GM23338 (cell line): ENCODE data around the gene CMIP. TPM values are rescaled to one million over a fixed set of nuclear protein-coding genes. Genes with fewer than 3 reads are reported as not detected.

Experiments used
- ATAC-seq: fragments of 200-7000 bp; cut with Tn5 transposase; 3 replicates; pipeline ENCODE4 v1.9.1; 2020
- DNase-seq: peaks from one replicate; pipeline ENCODE4 v3.0.0-alpha.2; 2015; ENCODE audit warnings: low spot score
- H2AFZ ChIP-seq: fragments of 200-600 bp; sonication (generic); 2 replicates; pipeline ENCODE4 v1.8.0; 2016; ENCODE audit warnings: antibody characterized with exemption, mild to moderate bottlenecking, moderate library complexity
- H3F3A ChIP-seq: fragments of 200-600 bp; sonication (generic); replicated peaks from 2 replicates; pipeline ENCODE4 v1.8.0; 2017; ENCODE audit warnings: antibody characterized with exemption, mixed run types, low read depth
- H3K27ac ChIP-seq: fragments of 200-600 bp; sonication (generic); 2 replicates; pipeline ENCODE4 v1.6.1; 2016; ENCODE audit warnings: low read depth
- H3K27me3 ChIP-seq: fragments of 200-600 bp; sonication (generic); 2 replicates; pipeline ENCODE4 v1.8.0; 2016; ENCODE audit warnings: mild to moderate bottlenecking, mixed run types, moderate library complexity; ENCODE audit not compliant: insufficient read depth
- H3K36me3 ChIP-seq: fragments of 200-600 bp; sonication (generic); 2 replicates; pipeline ENCODE4 v1.8.0; 2016; ENCODE audit warnings: mild to moderate bottlenecking; ENCODE audit not compliant: insufficient read depth
- H3K4me1 ChIP-seq: fragments of 200-600 bp; sonication (generic); 2 replicates; pipeline ENCODE4 v1.8.0; 2016; ENCODE audit warnings: mild to moderate bottlenecking, moderate library complexity; ENCODE audit not compliant: insufficient read depth
- H3K4me2 ChIP-seq: fragments of 200-600 bp; sonication (generic); 2 replicates; pipeline ENCODE4 v1.7.1; 2017; ENCODE audit warnings: mixed run types
- H3K4me3 ChIP-seq: fragments of 200-600 bp; sonication (generic); 2 replicates; pipeline ENCODE4 v1.6.1; 2016; ENCODE audit warnings: mixed run types
- H3K79me2 ChIP-seq: fragments of 200-600 bp; sonication (generic); replicated peaks from 2 replicates; pipeline ENCODE4 v1.8.0; 2017; ENCODE audit warnings: mild to moderate bottlenecking; ENCODE audit not compliant: insufficient read depth
- H3K9me2 ChIP-seq: fragments of 200-600 bp; sonication (generic); 2 replicates; pipeline ENCODE4 v1.8.0; 2017; ENCODE audit not compliant: insufficient read depth
- H4K20me1 ChIP-seq: fragments of 200-600 bp; sonication (generic); replicated peaks from 2 replicates; pipeline ENCODE4 v1.8.0; 2017; ENCODE audit warnings: mild to moderate bottlenecking; ENCODE audit not compliant: insufficient read depth
- H3K27ac Mint-ChIP-seq: 2 replicates; pipeline ENCODE4 v1.8.0; 2020; ENCODE audit warnings: inconsistent platforms, mild to moderate bottlenecking, moderate library complexity, mixed read lengths
- H3K27me3 Mint-ChIP-seq: 3 replicates; pipeline ENCODE4 v1.8.0; 2022; ENCODE audit warnings: low read depth, mild to moderate bottlenecking, moderate library complexity, mixed read lengths, inconsistent platforms; ENCODE audit not compliant: insufficient read depth, poor library complexity
- H3K36me3 Mint-ChIP-seq: 3 replicates; pipeline ENCODE4 v1.8.0; 2021; ENCODE audit warnings: low read depth, mild to moderate bottlenecking, inconsistent platforms, moderate library complexity, mixed read lengths
- H3K4me1 Mint-ChIP-seq: 3 replicates; pipeline ENCODE4 v1.8.0; 2020; ENCODE audit warnings: mild to moderate bottlenecking, inconsistent platforms, mixed read lengths
- H3K4me3 Mint-ChIP-seq: 3 replicates; pipeline ENCODE4 v1.8.0; 2021; ENCODE audit warnings: moderate library complexity, mild to moderate bottlenecking, inconsistent platforms, mixed read lengths
- H3K9me3 Mint-ChIP-seq: 3 replicates; pipeline ENCODE4 v1.8.0; 2020; ENCODE audit warnings: moderate library complexity, mild to moderate bottlenecking, inconsistent platforms, mixed read lengths
- CTCF ChIP-seq, 2 experiments: fragments of 200-600 bp in 1 of 2; sonication (generic) in 1 of 2; conservative IDR thresholded peaks; 2 replicates each; pipeline versions ENCODE4 v1.5.1 to v1.6.1; 2016 to 2017; ENCODE audit warnings: antibody characterized with exemption in 2 of 2, low read depth in 2 of 2, mild to moderate bottlenecking in 2 of 2, moderate library complexity in 1 of 2
- EZH2 ChIP-seq: fragments of 200-600 bp; sonication (generic); IDR thresholded peaks from one replicate; pipeline ENCODE4 v1.8.0; 2017; ENCODE audit warnings: antibody characterized with exemption, mild to moderate bottlenecking, low read depth; ENCODE audit not compliant: unreplicated experiment
- EZH2phosphoT487 ChIP-seq: fragments of 200-600 bp; sonication (generic); IDR thresholded peaks from one replicate; pipeline ENCODE4 v1.8.1; 2018; ENCODE audit warnings: antibody characterized with exemption; ENCODE audit not compliant: unreplicated experiment
- JUNB ChIP-seq: IDR thresholded peaks from one replicate; pipeline ENCODE4 v1.6.1; 2016; ENCODE audit warnings: antibody characterized with exemption; ENCODE audit not compliant: unreplicated experiment
- NANOG ChIP-seq: IDR thresholded peaks from 2 replicates; pipeline ENCODE4 v1.6.1; 2016; ENCODE audit warnings: antibody characterized with exemption, borderline replicate concordance
- POLR2AphosphoS5 ChIP-seq: IDR thresholded peaks from 2 replicates; pipeline ENCODE4 v1.6.1; 2016; ENCODE audit warnings: antibody characterized with exemption, low read depth
- STAT1 ChIP-seq: IDR thresholded peaks from one replicate; pipeline ENCODE4 v1.6.1; 2016; ENCODE audit warnings: antibody characterized with exemption; ENCODE audit not compliant: unreplicated experiment
- ZNF114 ChIP-seq: fragments of 250-450 bp; sonication (Bioruptor Pico); IDR thresholded peaks from 2 replicates; pipeline ENCODE4 v1.5.0; 2020; ENCODE audit warnings: mild to moderate bottlenecking, moderate library complexity
- ZNF331 ChIP-seq: fragments of 250-450 bp; sonication (Bioruptor Pico); IDR thresholded peaks from 2 replicates; pipeline ENCODE4 v1.5.0; 2020; ENCODE audit warnings: low read depth, mild to moderate bottlenecking, moderate library complexity
- polyA plus RNA-seq: library from polyadenylated mRNA; unstranded; fragments of >200 nt; fragmentation: Nextera tagmentation; extraction: Ambion mirVana; gene quantifications from 2 replicates; pipeline ENCODE4 v1.2.1, GENCODE V29; 2016
- total RNA-seq: library from RNA; depleted of rRNA; stranded (reverse); fragments of >200 nt; shearing (Covaris generic); gene quantifications from 2 replicates; pipeline ENCODE4 v1.2.3, GENCODE V29; 2014
- TF ChIP-seq, protein P1 (sequence below): IDR thresholded peaks from 2 replicates; pipeline ENCODE4 v1.6.1; 2016; ENCODE audit warnings: antibody characterized with exemption
- TF ChIP-seq, protein P2 (sequence below): IDR thresholded peaks from one replicate; pipeline ENCODE4 v1.6.1; 2018; ENCODE audit warnings: antibody characterized with exemption; ENCODE audit not compliant: unreplicated experiment

Gene CMIP
- total and polyA plus RNA-seq, 2 experiments from 2014 or later, result 9.5 to 62.3 TPM

DNA sequence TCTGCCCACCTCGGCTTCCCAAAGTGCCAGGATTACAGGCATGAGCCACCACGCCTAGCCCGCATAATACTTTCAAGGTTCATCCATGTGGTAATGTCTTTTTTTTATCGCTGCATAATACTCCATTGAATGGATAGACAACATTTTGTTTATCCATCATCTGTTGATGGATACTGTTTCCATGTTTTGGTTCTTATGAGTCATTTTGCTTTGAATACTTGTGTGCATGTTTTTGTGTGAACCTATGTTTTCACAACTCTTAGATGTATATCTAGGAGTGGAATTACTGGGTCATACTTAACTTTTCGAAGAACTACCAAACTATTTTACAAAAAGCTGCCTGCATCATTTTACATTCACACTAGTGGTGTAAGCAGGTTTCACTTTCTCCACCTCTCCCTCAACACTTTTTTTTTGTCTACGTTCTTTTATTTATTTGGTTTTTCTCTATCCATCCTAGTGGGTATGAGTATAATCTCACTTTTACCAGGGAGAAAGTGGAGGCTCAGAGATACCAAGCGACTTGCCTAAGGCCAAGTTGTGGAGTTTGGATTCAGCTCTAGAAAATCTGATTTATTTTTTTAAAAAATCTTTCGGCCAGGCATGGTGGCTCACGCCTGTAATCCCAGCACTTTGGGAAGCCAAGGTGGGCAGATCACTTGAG lies 151.2 kb downstream of the CMIP start:
- Histone ChIP-seq H3K9me2 (no peaks in the 10 kb centered on the region), H2AFZ (no peak overlapping the region), H3K27me3 (no peaks in the 10 kb centered on the region), H3K36me3 (no peaks in the 10 kb centered on the region), H3K4me3 (no peak overlapping the region), H4K20me1 (peaks cover 24% of the 10 kb centered on the region), H3K4me2 (no peak overlapping the region), H3F3A (no peaks in the 10 kb centered on the region), H3K4me1 (peaks cover 4% of the 10 kb centered on the region), H3K27ac (no peak overlapping the region), H3K79me2 (peaks cover 54% of the 10 kb centered on the region)
- H3K4me3 Mint-ChIP-seq, result no peak overlapping the region
- H3K4me1 Mint-ChIP-seq, result peaks cover 31% of the 10 kb centered on the region
- TF ChIP-seq ZNF114 (CRISPR knock-in tag) (no peak), ZNF331 (CRISPR knock-in tag) (no peak)
- TF ChIP-seq, protein P1, sequence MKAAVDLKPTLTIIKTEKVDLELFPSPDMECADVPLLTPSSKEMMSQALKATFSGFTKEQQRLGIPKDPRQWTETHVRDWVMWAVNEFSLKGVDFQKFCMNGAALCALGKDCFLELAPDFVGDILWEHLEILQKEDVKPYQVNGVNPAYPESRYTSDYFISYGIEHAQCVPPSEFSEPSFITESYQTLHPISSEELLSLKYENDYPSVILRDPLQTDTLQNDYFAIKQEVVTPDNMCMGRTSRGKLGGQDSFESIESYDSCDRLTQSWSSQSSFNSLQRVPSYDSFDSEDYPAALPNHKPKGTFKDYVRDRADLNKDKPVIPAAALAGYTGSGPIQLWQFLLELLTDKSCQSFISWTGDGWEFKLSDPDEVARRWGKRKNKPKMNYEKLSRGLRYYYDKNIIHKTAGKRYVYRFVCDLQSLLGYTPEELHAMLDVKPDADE, result no peak
- TF ChIP-seq, protein P2, sequence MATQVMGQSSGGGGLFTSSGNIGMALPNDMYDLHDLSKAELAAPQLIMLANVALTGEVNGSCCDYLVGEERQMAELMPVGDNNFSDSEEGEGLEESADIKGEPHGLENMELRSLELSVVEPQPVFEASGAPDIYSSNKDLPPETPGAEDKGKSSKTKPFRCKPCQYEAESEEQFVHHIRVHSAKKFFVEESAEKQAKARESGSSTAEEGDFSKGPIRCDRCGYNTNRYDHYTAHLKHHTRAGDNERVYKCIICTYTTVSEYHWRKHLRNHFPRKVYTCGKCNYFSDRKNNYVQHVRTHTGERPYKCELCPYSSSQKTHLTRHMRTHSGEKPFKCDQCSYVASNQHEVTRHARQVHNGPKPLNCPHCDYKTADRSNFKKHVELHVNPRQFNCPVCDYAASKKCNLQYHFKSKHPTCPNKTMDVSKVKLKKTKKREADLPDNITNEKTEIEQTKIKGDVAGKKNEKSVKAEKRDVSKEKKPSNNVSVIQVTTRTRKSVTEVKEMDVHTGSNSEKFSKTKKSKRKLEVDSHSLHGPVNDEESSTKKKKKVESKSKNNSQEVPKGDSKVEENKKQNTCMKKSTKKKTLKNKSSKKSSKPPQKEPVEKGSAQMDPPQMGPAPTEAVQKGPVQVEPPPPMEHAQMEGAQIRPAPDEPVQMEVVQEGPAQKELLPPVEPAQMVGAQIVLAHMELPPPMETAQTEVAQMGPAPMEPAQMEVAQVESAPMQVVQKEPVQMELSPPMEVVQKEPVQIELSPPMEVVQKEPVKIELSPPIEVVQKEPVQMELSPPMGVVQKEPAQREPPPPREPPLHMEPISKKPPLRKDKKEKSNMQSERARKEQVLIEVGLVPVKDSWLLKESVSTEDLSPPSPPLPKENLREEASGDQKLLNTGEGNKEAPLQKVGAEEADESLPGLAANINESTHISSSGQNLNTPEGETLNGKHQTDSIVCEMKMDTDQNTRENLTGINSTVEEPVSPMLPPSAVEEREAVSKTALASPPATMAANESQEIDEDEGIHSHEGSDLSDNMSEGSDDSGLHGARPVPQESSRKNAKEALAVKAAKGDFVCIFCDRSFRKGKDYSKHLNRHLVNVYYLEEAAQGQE, result no peak
- no peak overlapping the region for H3K27ac Mint-ChIP-seq
- no peaks in the 10 kb centered on the region for H3K36me3 Mint-ChIP-seq
- no peak for DNase-seq
- no peak for ATAC-seq
- H3K27me3 Mint-ChIP-seq, result peaks cover 14% of the 10 kb centered on the region
- no peaks in the 10 kb centered on the region; the same call in 2 of the 3 replicates for H3K9me3 Mint-ChIP-seq

DNA sequence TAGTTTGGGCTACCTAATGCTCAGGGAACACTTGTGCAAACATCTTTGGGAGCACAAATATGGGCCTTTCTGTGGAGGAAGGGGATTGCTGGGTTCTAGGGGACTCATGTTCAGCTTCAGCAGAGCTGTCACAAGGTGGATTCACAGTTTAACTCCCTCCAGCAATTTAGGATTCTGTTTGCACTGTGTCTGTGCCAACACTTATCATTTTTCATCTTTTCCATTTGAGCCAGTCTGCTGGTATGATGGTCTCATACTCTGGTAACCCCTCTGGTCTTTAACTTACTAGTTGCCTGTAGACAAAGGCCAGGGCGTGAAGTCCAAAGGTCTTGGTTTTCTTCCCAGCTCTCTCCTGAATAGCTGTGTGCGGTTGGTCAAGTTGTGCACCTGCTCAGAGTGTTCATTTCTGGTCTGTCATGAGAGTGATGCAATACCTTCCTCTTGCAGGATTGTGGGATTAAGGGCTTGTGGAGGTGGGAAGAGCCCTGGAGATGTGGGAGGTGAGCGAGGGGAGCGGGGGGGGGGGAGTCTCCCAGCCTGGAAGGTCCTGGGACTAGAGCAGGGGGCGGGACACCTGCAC lies 152.6 kb downstream of the CMIP start:
- ATAC-seq, result no peak
- no peak overlapping the region for H2AFZ ChIP-seq
- no peaks in the 10 kb centered on the region; the same call in 2 of the 3 replicates for H3K9me3 Mint-ChIP-seq
- H3K9me2 ChIP-seq, result no peaks in the 10 kb centered on the region
- H3K36me3 Mint-ChIP-seq, result no peaks in the 10 kb centered on the region
- no peak for DNase-seq
- peaks cover 58% of the 10 kb centered on the region for H3K79me2 ChIP-seq
- H3K4me3 Mint-ChIP-seq, result no peak overlapping the region
- H3K4me3 ChIP-seq, result no peak overlapping the region
- no peaks in the 10 kb centered on the region for H3F3A ChIP-seq
- no peak overlapping the region for H3K4me2 ChIP-seq
- peaks cover 4% of the 10 kb centered on the region for H3K4me1 ChIP-seq
- H3K27me3 ChIP-seq, result no peaks in the 10 kb centered on the region
- no peak overlapping the region for H3K27ac Mint-ChIP-seq
- H3K27me3 Mint-ChIP-seq, result peaks cover 9% of the 10 kb centered on the region
- no peak overlapping the region for H3K27ac ChIP-seq
- peaks cover 33% of the 10 kb centered on the region for H3K4me1 Mint-ChIP-seq
- no peaks in the 10 kb centered on the region for H3K36me3 ChIP-seq
- H4K20me1 ChIP-seq, result peaks cover 26% of the 10 kb centered on the region
- TF ChIP-seq STAT1, result no peak
- TF ChIP-seq NANOG, result no peak
- no peak for TF ChIP-seq CTCF (conservative IDR thresholded peaks at IDR 0.05; ENCODE audit: low read depth in 2 of 2)
- no peak for TF ChIP-seq ZNF114 (CRISPR knock-in tag)
- no peak for TF ChIP-seq EZH2phosphoT487
- TF ChIP-seq, protein P1, result no peak
- no peak for TF ChIP-seq EZH2
- TF ChIP-seq ZNF331 (CRISPR knock-in tag), result no peak
- no peak for TF ChIP-seq JUNB
- TF ChIP-seq, protein P2, result no peak
- no peak for TF ChIP-seq POLR2AphosphoS5
